Measurements from ENCODE around the gene OBSL1.

- TF ChIP-seq CTCF (IDR thresholded peaks at IDR 0.05), result no peak
- no peak for TF ChIP-seq POLR2A (IDR thresholded peaks at IDR 0.05)
Observed at GRCh38 chr2:219506802-219507526, 64.4 kb downstream of the OBSL1 start.
